Vagina (tissue), 2 donors: ENCODE results near the gene MUCL3.

Experiments
- CTCF ChIP-seq, 3 experiments: fragments of 450-650 bp in 2 of 3; fragments of 200-600 bp in 1 of 3; sonication (generic) in 1 of 3; IDR thresholded peaks; one replicate each; pipeline ENCODE4 v1.5.1; 2017 to 2019; ENCODE audit warnings: antibody characterized with exemption in 3 of 3, mild to moderate bottlenecking in 2 of 3, moderate library complexity in 2 of 3
- POLR2A ChIP-seq, 2 donors: fragments of 450-650 bp; IDR thresholded peaks; one replicate each; pipeline ENCODE4 v1.6.1; 2017; ENCODE audit warnings: antibody characterized with exemption in 2 of 2, mild to moderate bottlenecking in 2 of 2, moderate library complexity in 2 of 2
- POLR2AphosphoS5 ChIP-seq, 2 donors: sonication (generic); formaldehyde crosslinking; IDR thresholded peaks; one replicate each; pipeline ENCODE4 v1.9.0; 2017; ENCODE audit warnings: antibody characterized with exemption in 2 of 2, mild to moderate bottlenecking in 2 of 2, low read depth in 1 of 2; ENCODE audit not compliant: insufficient read depth in 1 of 2

GRCh38 chr6:30965140-30965601 is 24.4 kb downstream of the MUCL3 start:
- no peak for TF ChIP-seq CTCF (IDR thresholded peaks at IDR 0.05)
- TF ChIP-seq POLR2A (IDR thresholded peaks at IDR 0.05), result no peak
- TF ChIP-seq POLR2AphosphoS5 (IDR thresholded peaks at IDR 0.05; ENCODE audit: insufficient read depth in 1 of 2, low read depth in 1 of 2), result no peak
